Activated effector memory CD4-positive, alpha-beta T cell treated with Interleukin-2 at 50 U/mL for 16 hours (primary cell): ENCODE results near the gene CYTH1.
"Not testable (repeated sequence)": the region's sequence is repeated elsewhere in the genome, so short reads cannot be mapped to it uniquely, and the experiment has no call there.

ENCODE experiments used
- DNase-seq: peaks from one replicate; pipeline ENCODE4 v3.0.0-alpha.2; 2020

CYTH1 gene

GRCh38 chr17:78753316-78754250 is 28.5 kb downstream of the CYTH1 start:
- no peak for DNase-seq

- DNase-seq, result no peak
Measured at GRCh38 chr17:78751447-78752161, 30.5 kb downstream of the CYTH1 start.

GRCh38 chr17:78751000-78751399 is 31.1 kb downstream of the CYTH1 start:
- DNase-seq, result not testable (repeated sequence)

GRCh38 chr17:78748730-78749317 is 33.2 kb downstream of the CYTH1 start:
- peak; percentile 75 for DNase-seq

- DNase-seq, result no peak
Measured at GRCh38 chr17:78748048-78748729, 33.9 kb downstream of the CYTH1 start.

GRCh38 chr17:78747488-78747887 is 34.6 kb downstream of the CYTH1 start:
- DNase-seq, result no peak

- no peak for DNase-seq
Measured at GRCh38 chr17:78746949-78747269, 35.2 kb downstream of the CYTH1 start.

GRCh38 chr17:78746263-78746948 is 35.7 kb downstream of the CYTH1 start:
- DNase-seq, result no peak

GRCh38 chr17:78745407-78746088 is 36.5 kb downstream of the CYTH1 start:
- no peak for DNase-seq

- DNase-seq, result no peak
Measured at GRCh38 chr17:78742901-78743300, 39.2 kb downstream of the CYTH1 start.

- no peak for DNase-seq
Measured at GRCh38 chr17:78741644-78742284, 40.3 kb downstream of the CYTH1 start.

- no peak for DNase-seq
Measured at GRCh38 chr17:78739331-78739931, 42.6 kb downstream of the CYTH1 start.

GRCh38 chr17:78738698-78739097 is 43.4 kb downstream of the CYTH1 start:
- no peak for DNase-seq

GRCh38 chr17:78738278-78738677 is 43.8 kb downstream of the CYTH1 start:
- DNase-seq, result no peak

- DNase-seq, result no peak
Measured at GRCh38 chr17:78737332-78737731, 44.7 kb downstream of the CYTH1 start.

- peak; percentile 56 for DNase-seq
Measured at GRCh38 chr17:78736526-78737079, 45.5 kb downstream of the CYTH1 start.

GRCh38 chr17:78735832-78736525 is 46.1 kb downstream of the CYTH1 start:
- DNase-seq, result no peak

- no peak for DNase-seq
Measured at GRCh38 chr17:78734793-78735641, 47.1 kb downstream of the CYTH1 start.

GRCh38 chr17:78732354-78732753 is 49.7 kb downstream of the CYTH1 start:
- no peak for DNase-seq
